H9 (cell line): ENCODE data around the gene CDH23. TPM values are rescaled to one million over a fixed set of nuclear protein-coding genes. Genes with fewer than 3 reads are reported as not detected.

Experiments used
- DNase-seq: peaks from one replicate; pipeline ENCODE4 v3.0.0-alpha.2; 2017
- H2AFZ ChIP-seq: one replicate; pipeline ENCODE4 v1.6.1; 2013; ENCODE audit warnings: mild to moderate bottlenecking, low read length, control low read depth, moderate library complexity
- H2AK5ac ChIP-seq: 2 replicates; pipeline ENCODE4 v1.6.1; 2013; ENCODE audit warnings: low read length, control low read depth, mixed read lengths; ENCODE audit not compliant: insufficient read length
- H2BK120ac ChIP-seq: one replicate; pipeline ENCODE4 v1.6.1; 2013; ENCODE audit warnings: low read depth, mild to moderate bottlenecking, low read length, control low read depth, inconsistent platforms; ENCODE audit not compliant: poor library complexity, severe bottlenecking
- H2BK12ac ChIP-seq: 2 replicates; pipeline ENCODE4 v1.6.1; 2013; ENCODE audit warnings: low read length, control low read depth, mixed read lengths, low read depth; ENCODE audit not compliant: insufficient read length
- H2BK15ac ChIP-seq: 2 replicates; pipeline ENCODE4 v1.6.1; 2013; ENCODE audit warnings: low read depth, low read length, control low read depth
- H2BK20ac ChIP-seq: one replicate; pipeline ENCODE4 v1.6.1; 2013; ENCODE audit warnings: low read depth, mild to moderate bottlenecking, low read length, control low read depth, inconsistent platforms; ENCODE audit not compliant: poor library complexity, severe bottlenecking
- H2BK5ac ChIP-seq: 2 replicates; pipeline ENCODE4 v1.6.1; 2013; ENCODE audit warnings: low read length, control low read depth, mixed read lengths; ENCODE audit not compliant: insufficient read length
- H3K14ac ChIP-seq: 2 replicates; pipeline ENCODE4 v1.6.1; 2013; ENCODE audit warnings: low read length, control low read depth; ENCODE audit not compliant: insufficient read depth
- H3K18ac ChIP-seq: 2 replicates; pipeline ENCODE4 v1.6.1; 2013; ENCODE audit warnings: low read depth, mild to moderate bottlenecking, mixed read lengths, low read length, control low read depth; ENCODE audit not compliant: insufficient read length
- H3K23ac ChIP-seq: 2 replicates; pipeline ENCODE4 v1.6.1; 2013; ENCODE audit warnings: low read length, control low read depth, mixed read lengths, low read depth; ENCODE audit not compliant: insufficient read length
- H3K23me2 ChIP-seq: 2 replicates; pipeline ENCODE4 v1.6.1; 2013; ENCODE audit warnings: low read depth, mild to moderate bottlenecking, mixed read lengths, low read length, control low read depth; ENCODE audit not compliant: insufficient read length, poor library complexity, severe bottlenecking
- H3K27ac ChIP-seq: 2 replicates; pipeline ENCODE4 v1.5.1; 2013; ENCODE audit warnings: low read length, control low read depth, mixed read lengths, low read depth; ENCODE audit not compliant: insufficient read length
- H3K27me3 ChIP-seq: 2 replicates; pipeline ENCODE4 v1.6.1; 2013; ENCODE audit warnings: low read length, control low read depth, inconsistent platforms; ENCODE audit not compliant: insufficient read depth
- H3K4ac ChIP-seq: 2 replicates; pipeline ENCODE4 v1.6.1; 2013; ENCODE audit warnings: low read depth, mild to moderate bottlenecking, control low read depth, inconsistent platforms, low read length, moderate library complexity
- H3K4me1 ChIP-seq: 2 replicates; pipeline ENCODE4 v1.6.1; 2013; ENCODE audit warnings: low read length, control low read depth, inconsistent platforms; ENCODE audit not compliant: insufficient read depth
- H3K4me2 ChIP-seq: 2 replicates; pipeline ENCODE4 v1.6.1; 2013; ENCODE audit warnings: low read length, control low read depth, mixed read lengths; ENCODE audit not compliant: insufficient read length, insufficient read depth
- H3K56ac ChIP-seq: 2 replicates; pipeline ENCODE4 v1.6.1; 2013; ENCODE audit warnings: low read depth, mild to moderate bottlenecking, mixed read lengths, low read length, control low read depth; ENCODE audit not compliant: insufficient read length
- H3K79me1 ChIP-seq: 2 replicates; pipeline ENCODE4 v1.6.1; 2013; ENCODE audit warnings: low read depth, mild to moderate bottlenecking, moderate library complexity, low read length, control low read depth, inconsistent platforms; ENCODE audit not compliant: insufficient read depth, poor library complexity, severe bottlenecking
- H3K79me2 ChIP-seq: 2 replicates; pipeline ENCODE4 v1.6.1; 2013; ENCODE audit warnings: low read length, control low read depth, inconsistent platforms; ENCODE audit not compliant: insufficient read depth
- H3K9ac ChIP-seq: 2 replicates; pipeline ENCODE4 v1.6.1; 2013; ENCODE audit warnings: low read length, control low read depth, mixed read lengths; ENCODE audit not compliant: insufficient read length; ENCODE audit errors: extremely low read depth
- H3K9me3 ChIP-seq: one replicate; pipeline ENCODE4 v1.6.1; 2013; ENCODE audit warnings: low read depth, low read length, inconsistent platforms; ENCODE audit not compliant: control insufficient read depth
- H3T11ph ChIP-seq: one replicate; pipeline ENCODE4 v1.6.1; 2013; ENCODE audit warnings: mild to moderate bottlenecking, low read length, control low read depth, inconsistent platforms
- H4K20me1 ChIP-seq: one replicate; pipeline ENCODE4 v1.6.1; 2013; ENCODE audit not compliant: control insufficient read depth, insufficient read length, insufficient read depth
- H4K5ac ChIP-seq: 2 replicates; pipeline ENCODE4 v1.6.1; 2013; ENCODE audit warnings: low read depth, mild to moderate bottlenecking, mixed read lengths, low read length, control low read depth; ENCODE audit not compliant: insufficient read length
- H4K8ac ChIP-seq: replicated peaks from 2 replicates; pipeline ENCODE4 v1.6.1; 2013; ENCODE audit warnings: low read length, control low read depth, mixed read lengths, low read depth; ENCODE audit not compliant: insufficient read length
- H4K91ac ChIP-seq: 2 replicates; pipeline ENCODE4 v1.6.1; 2013; ENCODE audit warnings: low read depth, mild to moderate bottlenecking, moderate library complexity, mixed read lengths, low read length, control low read depth; ENCODE audit not compliant: insufficient read length
- H3K27ac Mint-ChIP-seq, 3 experiments: 2 replicates in 2 of 3; 3 replicates in 1 of 3; pipeline ENCODE4 v1.8.0; 2020 to 2021; ENCODE audit warnings: mixed read lengths in 3 of 3, mild to moderate bottlenecking in 1 of 3, moderate library complexity in 1 of 3
- H3K27me3 Mint-ChIP-seq: 2 replicates; pipeline ENCODE4 v1.8.0; 2021; ENCODE audit warnings: low read depth, mild to moderate bottlenecking, moderate library complexity, mixed read lengths
- H3K36me3 Mint-ChIP-seq, 3 experiments: 2 replicates in 2 of 3; 3 replicates in 1 of 3; pipeline ENCODE4 v1.8.0; 2020 to 2021; ENCODE audit warnings: low read depth in 3 of 3, mixed read lengths in 3 of 3; ENCODE audit not compliant: insufficient read depth in 1 of 3
- H3K4me1 Mint-ChIP-seq, 2 experiments: 2 replicates each; pipeline ENCODE4 v1.8.0; 2020; ENCODE audit warnings: mixed read lengths in 2 of 2
- H3K4me3 Mint-ChIP-seq, 2 experiments: 2 replicates in 1 of 2; 3 replicates in 1 of 2; pipeline ENCODE4 v1.8.0; 2020 to 2021; ENCODE audit warnings: mild to moderate bottlenecking in 2 of 2, mixed read lengths in 2 of 2, moderate library complexity in 1 of 2
- H3K9me3 Mint-ChIP-seq, 2 experiments: 2 replicates in 1 of 2; 3 replicates in 1 of 2; pipeline ENCODE4 v1.8.0; 2020; ENCODE audit warnings: mild to moderate bottlenecking in 2 of 2, mixed read lengths in 2 of 2, moderate library complexity in 1 of 2
- CTCF ChIP-seq: fragments of 200-600 bp; sonication (generic); conservative IDR thresholded peaks from 3 replicates; pipeline ENCODE4 v1.8.0; 2021; ENCODE audit warnings: antibody characterized with exemption, mild to moderate bottlenecking
- WGBS: extraction: QIAGEN DNeasy Blood & Tissue Kit; methylation state at CpG from one replicate; pipeline ENCODE4 v1.1.7; 2013; ENCODE audit warnings: missing lambda C conversion rate, low lambda C conversion rate, mixed read lengths; ENCODE audit not compliant: insufficient read length; ENCODE audit errors: extremely low coverage; 5-methylcytosine and 5-hydroxymethylcytosine counted together
- total RNA-seq: library from RNA; stranded (reverse); gene quantifications from 2 replicates; pipeline ENCODE4 v1.2.1, GENCODE V29; 2021

The CDH23 gene
- total RNA-seq, 1 experiment from 2014 or later, result 2.1 TPM

- peaks cover 12 to 24% of the 10 kb centered on the region in 2 experiments for H3K4me1 Mint-ChIP-seq
- no peaks in the 10 kb centered on the region; a peak in 1 of 5 replicates for H3K9me3 Mint-ChIP-seq
- no peak overlapping the region for H2BK20ac ChIP-seq
- no peak overlapping the region for H3K4ac ChIP-seq
- H2BK120ac ChIP-seq, result no peak overlapping the region
- no peaks in the 10 kb centered on the region; the same call in 1 of the 2 replicates for H3K4me1 ChIP-seq
- no peak overlapping the region for H3K56ac ChIP-seq
- H4K8ac ChIP-seq, result no peak overlapping the region
- H2BK5ac ChIP-seq, result no peak overlapping the region
- no peak for DNase-seq
- no peak overlapping the region for H4K5ac ChIP-seq
- H3T11ph ChIP-seq, result no peak overlapping the region
- H3K9me3 ChIP-seq, result no peaks in the 10 kb centered on the region
- H4K91ac ChIP-seq, result no peak overlapping the region
- no peaks in the 10 kb centered on the region for H3K79me1 ChIP-seq
- H3K27me3 ChIP-seq, result no peaks in the 10 kb centered on the region
- no peak overlapping the region for H3K18ac ChIP-seq
- no peaks in the 10 kb centered on the region for H4K20me1 ChIP-seq
- H3K23ac ChIP-seq, result no peak overlapping the region
- no peaks in the 10 kb centered on the region for H3K79me2 ChIP-seq
- H3K4me2 ChIP-seq, result no peak overlapping the region
- no peak overlapping the region for H3K27ac Mint-ChIP-seq
- H3K14ac ChIP-seq, result no peak overlapping the region
- peaks cover 4% of the 10 kb centered on the region for H3K27me3 Mint-ChIP-seq
- no peak overlapping the region for H2AFZ ChIP-seq
- no peak overlapping the region for H3K4me3 Mint-ChIP-seq
- H3K27ac ChIP-seq, result no peak overlapping the region
- H3K23me2 ChIP-seq, result no peaks in the 10 kb centered on the region
- no peak overlapping the region for H2AK5ac ChIP-seq
- TF ChIP-seq CTCF, result no peak
- no peak overlapping the region for H2BK12ac ChIP-seq
- no peaks in the 10 kb centered on the region for H3K36me3 Mint-ChIP-seq
- no peak overlapping the region for H3K9ac ChIP-seq
- no CpG with 5 or more reads among the region's 6 CpGs for WGBS
- no peak overlapping the region for H2BK15ac ChIP-seq
Observed at GRCh38 chr10:71471957-71472365, 75.2 kb downstream of the CDH23 start.
